Neuronal stem cell (in vitro differentiated cells): ENCODE data around the gene NEUROD2.

Experiments
- DNase-seq: peaks from one replicate; pipeline ENCODE4 v3.0.0-alpha.2; 2013; ENCODE audit warnings: low spot score
- H2AFZ ChIP-seq: one replicate; pipeline ENCODE4 v1.6.1; 2013; ENCODE audit warnings: mild to moderate bottlenecking, low read length, inconsistent platforms
- H2AK5ac ChIP-seq: 2 replicates; pipeline ENCODE4 v1.6.1; 2013; ENCODE audit warnings: low read depth, mild to moderate bottlenecking, inconsistent platforms, low read length, moderate library complexity, mixed read lengths
- H2BK120ac ChIP-seq: 2 replicates; pipeline ENCODE4 v1.6.1; 2013; ENCODE audit warnings: low read depth, mild to moderate bottlenecking, inconsistent platforms, low read length, moderate library complexity, mixed read lengths
- H2BK12ac ChIP-seq: one replicate; pipeline ENCODE4 v1.6.1; 2013; ENCODE audit warnings: low read length, inconsistent platforms
- H2BK15ac ChIP-seq: 2 replicates; pipeline ENCODE4 v1.6.1; 2013; ENCODE audit warnings: mild to moderate bottlenecking, low read length, inconsistent platforms, mixed read lengths
- H2BK5ac ChIP-seq: one replicate; pipeline ENCODE4 v1.6.1; 2013; ENCODE audit warnings: inconsistent platforms, mild to moderate bottlenecking, low read length, moderate library complexity
- H3K14ac ChIP-seq: one replicate; pipeline ENCODE4 v1.6.1; 2013; ENCODE audit warnings: low read length, inconsistent platforms
- H3K18ac ChIP-seq: 2 replicates; pipeline ENCODE4 v1.6.1; 2013; ENCODE audit warnings: low read length, inconsistent platforms
- H3K23ac ChIP-seq: 2 replicates; pipeline ENCODE4 v1.6.1; 2013; ENCODE audit warnings: low read depth, mild to moderate bottlenecking, mixed read lengths, low read length, inconsistent platforms; ENCODE audit not compliant: poor library complexity
- H3K27ac ChIP-seq: replicated peaks from 3 replicates; pipeline ENCODE4 v1.5.1; 2013; ENCODE audit warnings: low read length, inconsistent platforms
- H3K27me3 ChIP-seq, 3 experiments: 2 replicates each; pipeline ENCODE4 v1.6.1; 2013; ENCODE audit warnings: low read length in 3 of 3, mild to moderate bottlenecking in 2 of 3, inconsistent platforms in 1 of 3, low read depth in 1 of 3, mixed read lengths in 1 of 3, moderate library complexity in 1 of 3; ENCODE audit not compliant: control insufficient read depth in 3 of 3, insufficient read depth in 3 of 3
- H3K36me3 ChIP-seq, 2 donors: replicated peaks in 1 of 2; 2 replicates each; pipeline ENCODE4 v1.6.1; 2013; ENCODE audit warnings: low read length in 2 of 2; ENCODE audit not compliant: control insufficient read depth in 2 of 2, insufficient read depth in 2 of 2
- H3K4ac ChIP-seq: 2 replicates; pipeline ENCODE4 v1.6.1; 2013; ENCODE audit warnings: inconsistent platforms, mild to moderate bottlenecking, low read length, moderate library complexity
- H3K4me1 ChIP-seq, 2 donors: 1 replicate in 1 of 2; 2 replicates in 1 of 2; pipeline ENCODE4 v1.6.1; 2013; ENCODE audit warnings: low read length in 2 of 2, low read depth in 1 of 2; ENCODE audit not compliant: control insufficient read depth in 2 of 2, insufficient read depth in 1 of 2
- H3K4me2 ChIP-seq: one replicate; pipeline ENCODE4 v1.6.1; 2013; ENCODE audit warnings: mild to moderate bottlenecking, low read length, inconsistent platforms; ENCODE audit not compliant: insufficient read depth, poor library complexity, severe bottlenecking
- H3K4me3 ChIP-seq, 2 donors: 2 replicates each; pipeline ENCODE4 v1.5.1; 2013; ENCODE audit warnings: low read length in 2 of 2, mild to moderate bottlenecking in 2 of 2, inconsistent platforms in 1 of 2, moderate library complexity in 1 of 2
- H3K79me1 ChIP-seq: one replicate; pipeline ENCODE4 v1.6.1; 2013; ENCODE audit warnings: low read depth, mild to moderate bottlenecking, inconsistent platforms, low read length, moderate library complexity
- H3K9ac ChIP-seq: one replicate; pipeline ENCODE4 v1.6.1; 2013; ENCODE audit warnings: mild to moderate bottlenecking, low read depth, low read length, inconsistent platforms; ENCODE audit not compliant: poor library complexity
- H3K9me3 ChIP-seq, 2 donors: replicated peaks in 1 of 2; 2 replicates each; pipeline versions ENCODE3 to v1.6.1; 2013; ENCODE audit warnings: low read length in 2 of 2, mild to moderate bottlenecking in 2 of 2, inconsistent platforms in 1 of 2, low read depth in 1 of 2, mixed read lengths in 1 of 2, moderate library complexity in 1 of 2; ENCODE audit not compliant: control insufficient read depth in 2 of 2, insufficient read depth in 1 of 2
- H4K8ac ChIP-seq: one replicate; pipeline ENCODE4 v1.6.1; 2013; ENCODE audit warnings: low read depth, mild to moderate bottlenecking, inconsistent platforms, low read length, moderate library complexity
- H4K91ac ChIP-seq: one replicate; pipeline ENCODE4 v1.6.1; 2013; ENCODE audit warnings: low read length, low read depth, mild to moderate bottlenecking, inconsistent platforms; ENCODE audit not compliant: poor library complexity
- WGBS, 2 donors: extraction: QIAGEN DNeasy Blood & Tissue Kit; methylation state at CpG; one replicate each; pipeline ENCODE4 v1.1.7; 2013; ENCODE audit warnings: missing lambda C conversion rate in 2 of 2, mixed read lengths in 1 of 2; ENCODE audit not compliant: insufficient read length in 2 of 2, insufficient replicate concordance in 1 of 2; ENCODE audit errors: extremely low coverage in 2 of 2; 5-methylcytosine and 5-hydroxymethylcytosine counted together

The NEUROD2 gene

DNA sequence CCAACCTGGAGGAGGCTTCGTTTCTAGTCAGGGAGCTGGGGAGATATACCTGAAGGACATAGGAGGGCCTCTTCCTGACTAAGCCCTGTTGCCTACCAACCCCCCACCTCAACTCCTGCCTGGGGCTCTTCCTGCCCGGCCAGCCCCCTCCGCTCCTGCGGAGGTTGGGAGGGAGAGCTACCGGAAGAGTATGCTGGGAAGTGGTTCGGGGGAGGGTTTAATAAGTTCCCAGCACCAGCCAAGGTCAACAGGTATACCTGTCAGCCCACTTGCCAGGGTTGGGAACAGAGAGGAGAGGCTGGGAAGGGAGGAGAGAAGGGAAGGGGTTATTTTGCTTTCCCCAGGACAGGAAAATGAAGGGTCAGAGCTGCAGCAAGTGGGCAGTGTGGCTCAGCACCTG, 23.7 kb upstream of the NEUROD2 start:
- WGBS, 2 donors, result no CpG with 5 or more reads among the region's 6 CpGs
- no peak overlapping the region for H2AK5ac ChIP-seq
- no peak overlapping the region for H3K4me2 ChIP-seq
- H4K8ac ChIP-seq, result no peak overlapping the region
- no peak overlapping the region for H3K23ac ChIP-seq
- H3K27me3 ChIP-seq, result peaks cover 2 to 54% (median 26%) of the 10 kb centered on the region in 3 experiments
- H2BK12ac ChIP-seq, result no peak overlapping the region
- no peak overlapping the region for H3K9ac ChIP-seq
- H3K36me3 ChIP-seq, result no peaks in the 10 kb centered on the region
- no peak for DNase-seq
- no peaks in the 10 kb centered on the region for H3K79me1 ChIP-seq
- H3K14ac ChIP-seq, result no peak overlapping the region
- H3K4ac ChIP-seq, result no peak overlapping the region
- H3K27ac ChIP-seq, result no peak overlapping the region
- H3K4me3 ChIP-seq, result no peak overlapping the region
- H3K9me3 ChIP-seq, result no peaks in the 10 kb centered on the region
- no peak overlapping the region for H2BK5ac ChIP-seq
- no peak overlapping the region for H3K18ac ChIP-seq
- no peak overlapping the region for H2BK120ac ChIP-seq
- no peak overlapping the region for H2BK15ac ChIP-seq
- H4K91ac ChIP-seq, result no peak overlapping the region
- H3K4me1 ChIP-seq, result peaks cover 10 to 12% of the 10 kb centered on the region in 2 donors
- no peak overlapping the region for H2AFZ ChIP-seq

DNA sequence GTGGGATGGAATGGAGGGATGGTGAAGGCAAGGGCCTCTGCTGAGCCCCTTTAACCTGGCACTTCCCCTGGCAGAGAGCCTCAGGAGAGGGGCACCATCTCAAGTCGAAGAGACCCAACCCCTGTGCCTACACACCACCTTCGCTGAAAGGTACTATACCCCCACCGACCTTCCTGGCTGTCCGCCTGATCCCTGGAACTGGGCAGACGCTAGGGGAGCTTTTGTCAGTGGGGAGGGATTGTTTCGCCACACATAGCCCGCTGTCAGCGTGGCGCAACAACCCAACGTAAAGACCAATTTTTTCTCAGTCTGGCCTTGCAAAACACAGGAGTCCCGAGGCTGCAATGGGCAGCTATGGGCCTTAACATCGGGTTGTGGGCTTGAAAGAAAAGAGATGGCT, 22.2 kb upstream of the NEUROD2 start:
- no peak overlapping the region for H3K4ac ChIP-seq
- no peaks in the 10 kb centered on the region for H3K36me3 ChIP-seq
- peak overlapping the region; percentile 73 for H4K8ac ChIP-seq
- no peak overlapping the region for H3K4me3 ChIP-seq
- H2BK120ac ChIP-seq, result no peak overlapping the region
- H2BK12ac ChIP-seq, result no peak overlapping the region
- no peak overlapping the region for H2AFZ ChIP-seq
- H3K27ac ChIP-seq, result no peak overlapping the region
- peaks cover 11 to 12% of the 10 kb centered on the region in 2 donors for H3K4me1 ChIP-seq
- no peaks in the 10 kb centered on the region for H3K79me1 ChIP-seq
- no peaks in the 10 kb centered on the region for H3K9me3 ChIP-seq
- H3K9ac ChIP-seq, result no peak overlapping the region
- peak overlapping the region; percentile 11 for H2BK15ac ChIP-seq
- peak overlapping the region; percentile 91 for H2AK5ac ChIP-seq
- H3K23ac ChIP-seq, result peak overlapping the region; percentile 18
- no CpG with 5 or more reads among the region's 12 CpGs for WGBS, 2 donors
- peak overlapping the region; percentile 60 for H3K18ac ChIP-seq
- no peak for DNase-seq
- no peak overlapping the region for H4K91ac ChIP-seq
- no peak overlapping the region for H3K4me2 ChIP-seq
- peak overlapping the region; percentile 35 for H2BK5ac ChIP-seq
- H3K14ac ChIP-seq, result no peak overlapping the region
- H3K27me3 ChIP-seq, result peaks cover 2 to 69% (median 37%) of the 10 kb centered on the region in 3 experiments

DNA sequence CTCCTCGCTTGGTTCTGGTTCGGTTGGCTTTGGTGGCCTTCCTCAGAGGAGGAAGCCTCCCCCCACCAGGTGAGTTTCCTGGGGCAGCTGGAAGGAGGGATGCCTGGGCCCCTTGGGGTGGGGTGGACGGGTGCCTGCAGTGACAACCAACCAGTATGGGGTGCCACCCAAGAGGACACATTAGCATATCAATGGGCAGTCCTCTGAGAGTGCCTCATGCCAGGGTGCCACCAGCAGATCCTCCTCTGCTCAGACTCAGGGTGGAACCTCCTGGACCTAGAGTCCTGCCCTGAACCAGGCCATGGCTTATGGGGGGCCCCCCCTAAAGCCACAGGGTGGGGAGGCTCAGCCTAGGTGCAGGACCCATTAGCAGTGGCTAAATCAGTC, 21.8 kb upstream of the NEUROD2 start:
- Histone ChIP-seq H2BK120ac (no peak overlapping the region), H2BK15ac (peak overlapping the region; percentile 11), H3K27ac (no peak overlapping the region), H3K14ac (no peak overlapping the region), H2BK12ac (no peak overlapping the region), H3K4me3 (no peak overlapping the region), H4K91ac (no peak overlapping the region), H2BK5ac (peak overlapping the region; percentile 35), H3K9ac (peak overlapping the region; percentile 15), H3K18ac (peak overlapping the region; percentile 60), H3K79me1 (no peaks in the 10 kb centered on the region), H3K36me3 (no peaks in the 10 kb centered on the region), H4K8ac (peak overlapping the region; percentile 73), H3K4me2 (no peak overlapping the region), H3K27me3 (peaks cover 2 to 73% (median 41%) of the 10 kb centered on the region in 3 experiments), H2AK5ac (peak overlapping the region; percentile 91), H3K4me1 (peaks cover 9 to 12% of the 10 kb centered on the region in 2 donors), H2AFZ (no peak overlapping the region), H3K4ac (no peak overlapping the region), H3K9me3 (no peaks in the 10 kb centered on the region), H3K23ac (no peak overlapping the region)
- WGBS, 2 donors, result no CpG with 5 or more reads among the region's 3 CpGs
- DNase-seq, result no peak

DNA sequence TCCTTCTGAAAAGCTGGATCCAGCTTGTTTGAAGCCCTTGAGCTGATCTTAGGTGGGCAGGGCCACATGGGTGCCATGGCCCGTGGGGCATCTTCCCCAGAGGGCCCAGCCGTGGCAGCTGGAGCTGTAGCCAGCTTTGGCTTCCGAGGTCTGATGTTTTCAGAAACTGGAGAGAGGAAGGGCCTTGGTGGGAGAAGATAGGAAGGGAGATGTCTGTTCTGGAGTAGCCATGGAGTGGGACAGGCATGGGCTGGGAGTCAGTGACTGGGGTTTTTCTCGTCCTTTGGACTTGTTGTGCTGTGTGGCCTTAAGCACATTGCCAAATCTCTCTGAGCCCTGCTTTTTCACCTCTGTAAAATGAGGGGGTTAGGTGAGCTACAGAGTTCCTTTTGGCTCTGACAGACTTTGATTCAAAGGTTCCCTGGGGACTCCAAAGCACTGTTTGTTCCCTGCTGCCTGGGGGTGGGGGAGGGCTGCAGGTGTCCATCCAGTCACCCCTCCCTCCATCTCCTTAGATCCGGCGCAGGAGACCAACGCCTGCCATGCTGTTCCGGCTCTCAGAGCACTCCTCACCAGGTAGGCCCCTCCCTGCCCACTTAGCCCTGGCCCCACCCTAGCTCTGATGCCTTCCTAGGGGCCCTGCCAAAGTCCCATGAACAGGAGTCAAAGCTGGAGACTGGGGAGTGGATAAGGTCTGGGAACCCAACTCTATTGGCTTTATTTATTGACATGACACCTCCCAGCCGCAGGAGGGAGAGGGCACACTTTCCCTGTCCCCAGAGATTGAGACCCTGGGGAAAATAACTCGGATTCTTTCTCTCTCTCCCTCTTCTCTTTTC, 21.2 kb upstream of the NEUROD2 start:
- Histone ChIP-seq H3K4me2 (no peak overlapping the region), H4K8ac (no peak overlapping the region), H3K4me3 (no peak overlapping the region), H2BK5ac (peak overlapping the region; percentile 35), H3K4me1 (peaks cover 9 to 12% of the 10 kb centered on the region in 2 donors), H2BK15ac (peak overlapping the region; percentile 11), H3K14ac (no peak overlapping the region), H3K27ac (no peak overlapping the region), H4K91ac (no peak overlapping the region), H3K18ac (peak overlapping the region; percentile 2), H3K23ac (no peak overlapping the region), H3K79me1 (no peaks in the 10 kb centered on the region), H2BK120ac (no peak overlapping the region), H2AFZ (no peak overlapping the region), H3K27me3 (peaks cover 2 to 78% (median 41%) of the 10 kb centered on the region in 3 experiments), H3K36me3 (no peaks in the 10 kb centered on the region), H2BK12ac (no peak overlapping the region), H3K9me3 (no peaks in the 10 kb centered on the region), H2AK5ac (peak overlapping the region; percentile 97), H3K9ac (no peak overlapping the region), H3K4ac (no peak overlapping the region)
- DNase-seq, result no peak
- no CpG with 5 or more reads among the region's 10 CpGs for WGBS, 2 donors
